ENCODE results near the gene BEAN1.

The BEAN1 gene

DNA sequence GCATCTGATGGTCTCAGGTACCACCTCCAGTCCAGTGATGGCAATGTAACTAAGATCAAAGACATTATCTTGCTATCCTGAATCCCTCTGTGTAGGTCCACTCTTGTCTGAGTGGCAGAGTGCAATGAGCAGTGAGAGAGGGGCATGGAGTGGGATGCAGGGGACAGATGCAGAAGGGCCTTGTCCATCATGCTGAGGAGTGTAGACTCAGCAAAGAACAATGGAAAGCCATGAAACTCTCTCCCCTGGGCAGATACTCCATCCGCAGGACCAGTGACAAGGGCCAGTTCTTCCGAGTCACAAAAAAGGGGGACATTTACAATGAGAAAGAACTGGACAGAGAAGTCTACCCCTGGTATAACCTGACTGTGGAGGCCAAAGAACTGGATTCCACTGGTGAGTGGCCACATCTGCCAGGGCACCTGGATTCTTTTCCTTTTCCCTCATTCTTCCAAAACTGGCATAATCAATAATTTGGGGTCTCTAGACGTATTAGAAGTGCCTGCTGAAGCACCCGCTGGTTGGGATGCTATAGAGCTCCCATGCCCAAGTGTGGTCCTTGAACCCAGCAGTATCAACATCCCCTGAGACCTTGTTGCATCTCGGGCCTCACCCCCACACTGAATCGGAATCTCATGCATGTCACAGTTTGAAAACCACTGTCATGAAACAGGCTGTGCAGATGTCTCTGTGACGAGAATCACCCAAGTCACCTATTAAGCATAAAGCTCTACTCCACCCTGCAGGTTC, 31.1 kb upstream of the BEAN1 start:
- no peak for DNase-seq (ENCODE audit: low read depth in 2 of 2)

DNA sequence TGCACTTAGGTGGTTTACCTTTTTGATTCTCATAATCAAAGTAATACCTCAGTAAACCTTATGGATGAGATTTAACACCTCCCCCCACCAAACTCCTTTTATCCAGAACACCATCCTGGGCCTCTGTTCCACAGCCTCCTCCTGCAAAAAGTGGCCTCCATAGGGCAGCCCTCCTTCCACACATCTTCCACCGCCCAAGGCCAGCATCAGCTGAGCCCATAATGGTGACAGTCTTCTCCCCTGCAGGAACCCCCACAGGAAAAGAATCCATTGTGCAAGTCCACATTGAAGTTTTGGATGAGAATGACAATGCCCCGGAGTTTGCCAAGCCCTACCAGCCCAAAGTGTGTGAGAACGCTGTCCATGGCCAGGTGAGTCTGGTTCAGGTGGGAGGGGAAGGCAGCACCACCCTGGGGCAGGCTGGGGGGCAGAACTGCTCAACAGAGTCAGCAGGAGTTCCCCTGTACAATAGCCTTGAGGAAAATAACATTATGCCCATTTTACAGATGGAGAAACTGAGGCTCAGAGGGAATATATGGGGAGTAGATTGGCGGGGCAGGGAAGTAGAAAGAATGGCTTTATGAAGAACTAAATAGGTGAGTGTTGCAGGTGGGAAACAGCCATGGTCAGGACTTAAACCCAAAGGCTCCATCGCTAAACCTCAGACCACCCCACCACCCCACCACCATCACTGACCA, 29.2 kb upstream of the BEAN1 start:
- no peak for DNase-seq (ENCODE audit: low read depth in 2 of 2)

DNA sequence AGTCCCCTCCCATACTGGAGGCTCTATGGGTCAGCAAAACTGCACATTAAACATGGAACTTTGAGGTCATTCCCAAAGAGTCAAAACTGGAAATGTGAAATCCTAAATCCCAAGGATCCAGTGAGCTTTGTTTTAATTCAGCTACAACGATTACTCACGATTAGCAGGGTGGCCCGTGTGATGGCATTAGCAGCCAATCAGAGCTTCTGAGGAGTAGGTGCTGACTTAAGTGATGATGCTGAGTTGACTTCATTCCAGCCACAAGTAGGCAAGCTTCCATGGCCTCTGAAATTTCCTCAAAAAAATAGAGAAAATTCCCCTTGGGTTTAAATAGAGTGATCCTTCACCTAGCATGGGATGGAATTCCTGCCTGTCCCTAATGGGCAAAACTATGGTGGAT, 28.1 kb upstream of the BEAN1 start:
- no peak for DNase-seq (ENCODE audit: low read depth in 2 of 2)

DNA sequence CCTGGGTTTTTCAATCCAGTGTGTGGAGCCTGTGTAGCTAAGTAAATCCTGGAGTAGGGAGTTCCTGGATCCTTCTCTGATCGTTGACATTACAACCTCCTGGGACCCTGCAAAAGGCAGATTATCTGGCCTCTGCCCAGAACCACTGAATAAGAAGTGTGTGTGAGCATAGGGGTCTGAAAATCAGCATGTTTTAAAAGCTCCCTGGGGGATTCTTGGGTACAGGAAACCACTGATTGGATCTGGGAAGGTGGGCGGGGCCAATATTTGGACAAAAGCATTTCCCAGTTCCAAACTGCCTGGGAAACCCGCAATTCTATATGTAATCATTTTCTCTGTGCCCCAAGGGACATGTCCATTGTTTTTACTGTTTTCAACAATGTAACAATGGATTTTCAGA, 27.2 kb upstream of the BEAN1 start:
- DNase-seq (ENCODE audit: low read depth in 2 of 2), result no peak

DNA sequence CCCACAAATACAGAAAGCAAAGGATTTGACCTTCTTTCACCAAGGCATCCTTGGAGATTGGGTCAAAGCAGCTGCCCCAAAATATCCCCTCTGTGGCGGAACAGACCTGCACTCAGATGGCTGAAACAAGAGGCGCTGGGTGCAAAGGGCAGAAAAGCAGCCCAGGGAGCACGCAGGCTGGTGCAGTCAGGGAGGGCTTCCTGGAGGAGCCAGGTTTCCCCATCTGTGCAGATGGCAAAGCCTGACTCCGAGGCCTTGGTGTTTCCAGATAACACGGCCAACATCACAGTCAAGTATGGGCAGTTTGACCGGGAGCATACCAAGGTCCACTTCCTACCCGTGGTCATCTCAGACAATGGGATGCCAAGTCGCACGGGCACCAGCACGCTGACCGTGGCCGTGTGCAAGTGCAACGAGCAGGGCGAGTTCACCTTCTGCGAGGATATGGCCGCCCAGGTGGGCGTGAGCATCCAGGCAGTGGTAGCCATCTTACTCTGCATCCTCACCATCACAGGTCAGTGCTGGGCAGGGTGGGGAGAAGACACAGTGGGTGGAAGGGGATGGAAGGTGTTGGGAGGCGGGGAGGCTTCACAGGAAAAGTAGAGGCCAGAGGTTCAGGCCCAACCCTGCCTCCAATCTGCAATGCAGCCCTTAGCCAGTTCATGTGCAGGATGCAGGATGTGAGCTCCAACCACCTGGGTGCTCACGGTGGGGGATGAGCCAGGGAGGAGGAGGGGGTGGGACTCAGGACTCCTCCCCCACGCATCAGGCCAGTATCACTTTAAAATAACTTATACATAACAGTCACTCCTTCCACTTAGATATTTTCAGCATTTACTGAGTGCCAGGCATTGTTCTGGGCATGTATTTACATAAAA, 26.4 kb upstream of the BEAN1 start:
- no peak for DNase-seq (ENCODE audit: low read depth in 2 of 2)

DNA sequence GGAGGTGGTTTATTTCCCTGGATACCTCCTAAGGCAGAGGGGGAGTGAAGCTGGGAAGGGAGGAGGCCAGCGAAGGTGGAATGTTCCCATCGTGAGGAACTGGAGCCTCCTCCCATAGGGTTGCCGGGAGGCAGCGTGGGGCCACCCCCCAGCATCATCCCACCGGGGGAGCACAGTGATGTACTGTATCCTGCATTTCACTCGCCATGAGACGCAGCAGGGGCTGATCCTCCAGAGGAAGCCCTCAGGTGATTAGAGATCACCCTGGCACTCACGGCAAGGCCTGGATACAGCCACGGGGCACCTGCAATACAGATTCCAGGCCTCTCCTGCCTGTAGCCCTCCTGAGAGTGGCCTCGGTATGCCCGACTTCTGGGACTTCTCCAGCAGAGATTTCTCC, 25.5 kb upstream of the BEAN1 start:
- DNase-seq (ENCODE audit: low read depth in 2 of 2), result no peak

DNA sequence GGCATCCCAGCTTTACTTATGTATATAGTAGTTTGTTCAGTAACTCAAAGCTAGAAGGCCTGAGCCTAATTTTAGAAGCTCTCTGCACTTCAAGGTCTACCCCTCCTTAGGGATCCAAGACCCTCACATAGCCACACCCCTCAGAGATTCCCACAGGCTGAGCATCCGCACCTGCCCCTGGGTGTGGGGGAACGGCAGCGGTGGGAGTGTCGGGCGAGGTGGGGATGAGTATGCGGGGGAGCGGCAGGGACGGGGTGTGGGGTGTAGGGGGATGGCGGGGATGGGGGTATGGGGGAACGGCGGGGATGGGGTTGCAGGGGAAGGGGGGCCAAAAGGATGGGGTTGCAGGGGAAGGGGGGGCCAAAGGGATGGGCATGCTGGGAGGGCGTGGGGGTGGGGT, 24.9 kb upstream of the BEAN1 start:
- DNase-seq (ENCODE audit: low read depth in 2 of 2), result no peak

DNA sequence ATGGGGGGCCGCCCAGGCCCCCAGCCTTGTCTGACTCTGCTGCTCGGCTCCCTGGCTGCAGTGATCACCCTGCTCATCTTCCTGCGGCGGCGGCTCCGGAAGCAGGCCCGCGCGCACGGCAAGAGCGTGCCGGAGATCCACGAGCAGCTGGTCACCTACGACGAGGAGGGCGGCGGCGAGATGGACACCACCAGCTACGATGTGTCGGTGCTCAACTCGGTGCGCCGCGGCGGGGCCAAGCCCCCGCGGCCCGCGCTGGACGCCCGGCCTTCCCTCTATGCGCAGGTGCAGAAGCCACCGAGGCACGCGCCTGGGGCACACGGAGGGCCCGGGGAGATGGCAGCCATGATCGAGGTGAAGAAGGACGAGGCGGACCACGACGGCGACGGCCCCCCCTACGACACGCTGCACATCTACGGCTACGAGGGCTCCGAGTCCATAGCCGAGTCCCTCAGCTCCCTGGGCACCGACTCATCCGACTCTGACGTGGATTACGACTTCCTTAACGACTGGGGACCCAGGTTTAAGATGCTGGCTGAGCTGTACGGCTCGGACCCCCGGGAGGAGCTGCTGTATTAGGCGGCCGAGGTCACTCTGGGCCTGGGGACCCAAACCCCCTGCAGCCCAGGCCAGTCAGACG, 24.4 kb upstream of the BEAN1 start:
- DNase-seq (ENCODE audit: low read depth in 2 of 2), result no peak

DNA sequence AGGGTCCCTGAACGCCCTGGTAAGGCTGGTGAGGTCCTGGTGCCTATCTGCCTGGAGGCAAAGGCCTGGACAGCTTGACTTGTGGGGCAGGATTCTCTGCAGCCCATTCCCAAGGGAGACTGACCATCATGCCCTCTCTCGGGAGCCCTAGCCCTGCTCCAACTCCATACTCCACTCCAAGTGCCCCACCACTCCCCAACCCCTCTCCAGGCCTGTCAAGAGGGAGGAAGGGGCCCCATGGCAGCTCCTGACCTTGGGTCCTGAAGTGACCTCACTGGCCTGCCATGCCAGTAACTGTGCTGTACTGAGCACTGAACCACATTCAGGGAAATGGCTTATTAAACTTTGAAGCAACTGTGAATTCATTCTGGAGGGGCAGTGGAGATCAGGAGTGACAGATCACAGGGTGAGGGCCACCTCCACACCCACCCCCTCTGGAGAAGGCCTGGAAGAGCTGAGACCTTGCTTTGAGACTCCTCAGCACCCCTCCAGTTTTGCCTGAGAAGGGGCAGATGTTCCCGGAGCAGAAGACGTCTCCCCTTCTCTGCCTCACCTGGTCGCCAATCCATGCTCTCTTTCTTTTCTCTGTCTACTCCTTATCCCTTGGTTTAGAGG, 23.5 kb upstream of the BEAN1 start:
- no peak for DNase-seq (ENCODE audit: low read depth in 2 of 2)

DNA sequence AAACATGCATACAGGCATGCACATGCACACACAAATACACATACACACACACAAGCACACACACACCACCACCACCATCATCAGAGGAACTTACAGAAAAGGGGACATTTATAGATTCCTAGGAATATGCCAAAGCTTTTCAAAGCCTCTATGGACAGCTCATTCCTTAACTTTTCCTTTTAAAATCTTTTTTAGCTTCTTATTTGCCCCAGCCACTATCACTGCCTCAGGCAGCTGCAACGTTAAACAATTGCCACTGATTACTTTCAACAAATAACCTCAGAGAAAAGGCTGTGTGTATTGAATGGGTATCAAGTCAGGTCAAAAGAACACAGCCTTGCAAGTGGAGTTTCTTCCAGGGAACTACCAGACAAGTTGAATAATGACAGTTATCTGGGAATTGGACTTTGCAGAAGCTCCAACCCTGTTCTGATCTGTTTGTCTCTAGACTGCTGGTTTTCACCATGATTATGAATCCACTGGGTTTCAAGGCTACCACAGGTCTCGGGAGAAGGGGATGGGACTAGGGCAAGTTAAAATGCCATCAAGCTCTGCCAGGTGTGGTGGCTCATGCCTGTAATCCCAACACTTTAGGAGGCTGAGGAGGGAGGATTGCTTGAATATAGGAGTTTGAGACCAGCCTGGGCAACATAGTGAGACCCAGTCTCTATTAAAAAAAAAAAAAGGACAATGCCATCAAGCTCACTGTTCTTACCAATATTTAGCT, 21.9 kb upstream of the BEAN1 start:
- DNase-seq (ENCODE audit: low read depth in 2 of 2), result no peak

DNA sequence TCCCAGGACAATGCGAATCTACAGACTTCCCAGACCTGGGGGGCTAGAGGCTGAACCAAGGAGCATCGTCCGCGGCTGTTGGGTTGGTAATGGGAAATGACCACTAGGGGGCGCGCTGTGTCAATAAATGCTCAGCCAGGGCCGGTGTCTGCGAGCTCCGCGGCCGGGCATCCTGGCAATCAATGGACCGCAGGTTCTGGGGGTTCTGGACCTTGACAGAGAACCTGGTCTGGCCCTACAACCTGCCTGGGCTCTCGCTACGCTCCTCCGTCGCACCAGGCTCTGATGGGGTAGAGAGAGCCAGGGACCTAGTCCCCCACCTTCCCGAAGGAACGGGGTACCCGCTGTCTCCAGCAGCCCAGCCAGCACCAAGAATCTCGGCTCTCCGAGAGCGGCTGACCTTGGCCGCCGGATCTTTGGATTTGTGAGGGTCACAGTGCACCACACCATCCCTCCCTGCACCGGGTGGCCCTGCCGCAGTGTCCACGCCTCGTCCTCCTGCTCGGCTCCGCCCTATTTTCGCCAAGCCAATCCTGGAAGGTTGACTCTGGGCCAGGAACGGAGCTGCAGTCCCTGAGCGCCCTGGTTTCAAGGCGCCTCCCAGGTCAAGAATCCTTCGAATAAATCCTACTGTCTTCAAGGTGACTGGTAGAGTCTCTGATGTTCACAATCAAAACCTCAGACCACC, 20.4 kb upstream of the BEAN1 start:
- peak; percentile 81 to 83 for DNase-seq (ENCODE audit: low read depth in 2 of 2)

DNA sequence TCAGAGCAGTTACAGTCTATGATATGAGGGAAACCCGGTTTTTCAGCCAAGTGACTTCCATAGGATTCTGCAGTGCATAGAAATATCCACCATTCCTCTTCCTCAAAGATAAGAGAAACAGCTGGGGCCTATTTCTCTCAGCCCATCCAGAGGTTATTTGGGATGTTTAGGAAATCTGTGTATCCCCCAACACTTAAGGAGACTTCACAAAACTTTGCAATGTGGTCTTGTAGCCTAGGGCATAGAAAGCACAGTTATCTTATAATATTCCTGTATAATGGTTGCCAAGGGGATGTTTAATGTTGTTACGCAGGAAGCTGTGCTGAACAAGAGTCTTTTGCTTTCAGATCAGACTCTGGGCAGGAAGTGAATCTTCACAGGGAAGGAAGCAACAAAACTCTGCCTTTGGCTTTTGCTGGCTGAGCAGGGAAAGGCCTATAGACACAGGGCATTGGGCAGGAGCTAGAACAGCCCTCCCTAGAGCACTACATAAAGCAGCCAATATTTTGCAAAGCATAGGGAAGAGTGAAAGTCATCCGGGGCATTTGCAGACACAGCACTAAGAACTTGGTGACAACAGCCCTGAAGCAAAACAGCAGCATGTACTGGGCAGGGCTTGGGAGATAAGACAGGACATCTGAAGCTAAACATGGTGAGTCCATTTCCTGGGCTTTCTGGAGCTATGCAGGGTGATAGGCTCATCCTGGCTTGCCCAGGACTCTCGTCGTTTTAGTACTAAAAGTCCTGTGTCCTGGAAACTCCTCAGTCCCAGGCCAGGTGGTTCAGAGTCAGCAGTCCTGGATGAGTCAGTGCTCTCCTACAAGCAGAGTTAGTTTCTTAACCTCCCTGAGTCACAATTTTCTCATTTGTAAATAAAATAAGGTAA, 18.7 kb upstream of the BEAN1 start:
- DNase-seq (ENCODE audit: low read depth in 2 of 2), result no peak

DNA sequence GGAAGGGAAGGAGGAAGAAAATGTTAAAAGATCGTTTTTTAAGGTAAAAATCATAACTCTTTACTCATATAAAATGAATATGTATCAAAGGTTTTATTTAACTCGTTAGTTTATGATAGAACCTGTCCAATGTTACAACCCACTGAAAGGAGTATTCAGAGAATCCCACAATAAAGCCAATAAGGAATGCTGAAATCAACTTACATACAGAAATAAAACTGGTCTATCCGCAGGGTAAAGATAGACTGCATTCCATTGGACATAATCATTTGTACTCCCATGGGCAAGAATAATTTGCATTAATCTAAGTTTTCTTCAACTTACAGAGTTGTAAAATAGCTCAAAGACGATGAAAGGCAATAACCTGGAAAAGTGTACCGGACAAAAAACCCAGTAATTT, 17.9 kb upstream of the BEAN1 start:
- no peak for DNase-seq (ENCODE audit: low read depth in 2 of 2)

DNA sequence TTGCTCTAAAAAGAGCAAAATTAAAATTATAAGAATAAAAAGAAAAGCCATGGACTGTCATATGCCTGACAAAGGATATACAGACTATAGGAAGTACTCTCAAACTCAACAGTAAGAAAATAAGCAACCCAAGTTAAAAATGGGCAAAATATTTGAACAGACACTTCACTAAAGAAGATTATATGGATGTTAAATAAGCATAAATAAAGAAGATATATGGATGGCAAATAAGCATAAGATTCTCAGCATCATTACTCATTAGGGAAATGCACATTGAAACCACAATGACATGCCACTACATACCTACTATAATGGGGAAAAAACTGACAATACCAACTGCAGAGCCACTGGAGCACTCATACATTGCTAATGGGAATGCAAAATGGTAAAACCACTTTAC, 14.9 kb upstream of the BEAN1 start:
- no peak for DNase-seq (ENCODE audit: low read depth in 2 of 2)

DNA sequence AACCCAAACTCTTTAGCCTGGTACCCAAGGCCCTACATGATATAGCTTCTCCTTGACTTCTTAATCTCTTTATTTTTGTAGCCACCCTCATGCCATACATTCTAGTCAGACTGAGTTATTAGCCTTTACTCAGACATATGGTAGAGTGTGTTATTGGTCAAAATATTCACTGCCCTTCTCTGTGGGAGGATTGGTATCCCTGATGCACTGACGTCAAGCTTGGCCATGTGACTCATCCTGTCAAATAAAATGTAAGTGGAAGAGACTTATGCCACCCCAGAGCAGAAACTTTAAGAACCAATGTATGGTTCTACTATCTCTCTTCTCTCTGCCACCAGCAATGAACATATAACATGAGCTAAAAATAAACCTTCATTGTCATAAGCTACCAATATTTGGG, 12.2 kb upstream of the BEAN1 start:
- no peak for DNase-seq (ENCODE audit: low read depth in 2 of 2)

DNA sequence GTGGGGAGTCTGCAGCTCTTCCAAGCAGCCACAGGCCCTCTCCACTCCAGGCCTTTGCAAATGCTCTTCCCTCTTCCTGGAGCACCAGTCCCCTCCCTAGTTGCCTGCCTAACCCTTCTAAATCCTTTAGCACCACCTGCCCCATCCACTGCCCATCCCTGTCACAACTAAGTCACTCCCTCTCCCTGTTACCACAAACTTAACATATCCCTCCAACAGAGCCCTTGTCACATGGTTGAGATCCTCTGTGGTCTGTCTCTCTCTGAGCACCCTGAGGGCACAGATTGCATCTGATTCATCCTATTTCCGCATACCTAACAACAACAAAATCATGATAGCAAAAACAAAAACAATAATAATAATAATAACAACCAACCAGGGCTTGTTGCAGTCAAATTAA, 11.0 kb upstream of the BEAN1 start:
- DNase-seq (ENCODE audit: low read depth in 2 of 2), result no peak

DNA sequence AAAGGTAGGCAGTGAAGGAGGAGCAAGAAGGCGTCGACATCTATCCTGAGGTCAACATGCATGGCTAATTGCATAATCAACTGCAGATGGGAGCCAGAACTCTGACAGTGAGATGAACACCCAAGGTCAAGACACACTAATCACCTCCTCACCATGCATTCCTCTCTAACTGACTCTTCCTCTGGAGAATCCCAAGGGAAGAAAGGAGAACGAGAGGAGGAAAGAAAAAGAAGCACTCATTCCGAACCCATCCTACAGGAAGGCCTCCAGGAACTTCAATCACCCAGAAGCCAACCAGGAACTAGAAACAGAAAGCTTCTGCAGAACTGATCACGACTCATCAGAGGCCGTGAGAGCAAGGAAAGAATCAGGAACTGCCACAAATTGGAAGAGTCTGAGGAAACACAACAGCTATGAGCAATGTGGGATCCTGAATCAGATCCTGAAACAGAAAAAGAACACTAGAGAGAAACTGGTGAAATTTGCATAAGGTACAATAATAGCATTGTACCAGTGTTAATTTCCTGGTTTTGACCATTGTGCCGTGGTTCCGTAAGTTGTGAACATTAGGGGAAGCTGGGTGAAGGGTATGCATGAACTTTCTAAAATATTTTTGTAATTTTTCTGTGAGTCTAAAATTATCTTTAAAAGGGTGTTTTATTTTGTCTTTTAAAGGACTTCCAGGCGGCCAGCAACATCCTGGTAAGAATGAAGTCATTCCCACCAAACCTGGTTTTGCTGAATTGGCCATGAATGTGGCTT, 10.0 kb upstream of the BEAN1 start:
- DNase-seq (ENCODE audit: low read depth in 2 of 2), result no peak

DNA sequence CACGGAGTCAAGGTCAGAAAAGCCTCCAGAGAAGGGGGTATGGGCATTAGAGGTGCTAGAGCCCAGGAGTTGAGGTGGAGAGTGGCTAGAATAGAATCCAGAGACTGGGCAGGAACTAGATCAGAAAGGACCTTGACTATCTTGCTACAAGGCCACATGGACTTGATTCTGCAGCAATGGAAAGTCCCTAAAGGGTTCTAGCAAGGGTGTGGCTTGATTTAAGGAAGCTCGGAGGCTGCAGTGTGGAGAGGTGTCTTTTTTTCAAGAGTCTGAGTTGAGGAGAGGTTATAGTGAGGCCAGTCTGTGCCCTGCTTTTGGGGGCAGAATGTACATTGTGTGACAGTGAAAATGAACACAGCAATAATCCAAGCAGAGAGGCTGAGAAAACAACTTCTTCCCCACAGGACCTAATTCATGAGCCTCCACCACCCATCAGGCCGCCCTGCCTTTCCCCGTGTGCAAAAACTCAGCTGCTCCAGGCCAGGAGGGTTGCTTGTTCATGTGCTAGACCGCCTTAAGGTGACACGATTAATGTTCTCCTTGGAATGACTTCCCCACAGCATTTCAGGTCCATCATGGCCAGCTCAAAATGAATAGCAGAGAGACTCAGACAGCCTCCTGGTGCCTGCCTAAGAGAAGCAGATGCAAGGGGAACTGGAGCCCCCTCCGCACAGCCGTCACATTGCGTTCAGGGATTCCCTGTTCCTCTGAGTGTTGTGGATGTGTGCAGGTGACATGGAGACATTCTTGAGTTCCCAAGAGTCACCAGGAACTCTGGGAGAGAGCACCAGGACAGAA, 8.7 kb upstream of the BEAN1 start:
- DNase-seq (ENCODE audit: low read depth in 2 of 2), result no peak
